Gastrocnemius medialis (tissue), 4 donors: ENCODE measurements around the gene ZCCHC9.

Experiments used
- CTCF ChIP-seq, 5 experiments: fragments of 450-650 bp in 3 of 5; fragments of 200-600 bp in 2 of 5; sonication (generic) in 2 of 5; IDR thresholded peaks in 4 of 5; conservative IDR thresholded peaks in 1 of 5; 1 replicate in 4 of 5; 2 replicates in 1 of 5; pipeline ENCODE4 v1.5.1; 2016 to 2019; ENCODE audit warnings: antibody characterized with exemption in 5 of 5, mild to moderate bottlenecking in 3 of 5, moderate library complexity in 3 of 5
- POLR2A ChIP-seq, 2 donors: fragments of 450-650 bp; IDR thresholded peaks; one replicate each; pipeline ENCODE4 v1.6.1; 2017; ENCODE audit warnings: antibody characterized with exemption in 2 of 2, mild to moderate bottlenecking in 2 of 2, moderate library complexity in 2 of 2

DNA sequence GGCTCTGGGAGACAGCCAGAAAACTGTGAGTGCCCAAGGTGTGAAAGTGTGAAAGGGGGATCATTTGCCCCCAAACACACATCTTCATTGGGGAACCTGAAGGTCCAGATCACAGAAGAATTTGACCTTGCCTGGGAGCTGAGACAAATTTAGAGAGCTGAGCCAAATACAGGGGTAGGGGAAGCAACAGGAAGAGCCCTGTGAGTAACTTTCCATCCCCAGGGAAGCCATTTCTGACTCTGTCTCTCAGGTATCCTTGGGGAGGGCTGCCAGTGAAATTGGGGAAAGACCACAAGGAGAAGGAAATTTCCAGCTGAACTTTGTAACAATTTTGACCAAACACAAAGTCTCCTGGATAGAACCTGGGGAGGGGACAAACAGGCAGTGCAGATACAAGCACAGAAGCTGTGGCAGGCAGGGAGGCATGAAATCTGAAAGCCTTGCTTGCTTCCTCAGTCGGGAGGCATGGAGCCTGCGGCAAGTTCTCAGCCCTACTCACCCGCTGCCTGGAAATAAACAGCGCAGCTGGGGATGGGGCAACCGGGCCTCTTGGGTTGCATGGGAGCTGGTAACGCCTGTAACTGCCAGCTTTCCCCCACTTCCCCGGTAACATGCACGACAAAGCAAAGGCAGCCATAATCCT is 31.5 kb upstream of the ZCCHC9 start:
- TF ChIP-seq POLR2A (IDR thresholded peaks at IDR 0.05) (no peak), CTCF (IDR thresholded peaks at IDR 0.05 in 4 of 5, conservative IDR thresholded peaks at IDR 0.05 in 1 of 5) (no peak)
